Naive B cell (primary cell): Measurements from ENCODE around the gene RAET1E. TPM values are rescaled to one million over a fixed set of nuclear protein-coding genes. Genes with fewer than 3 reads are reported as not detected.
"Not testable (repeated sequence)": the region's sequence is repeated elsewhere in the genome, so short reads cannot be mapped to it uniquely, and the experiment has no call there.

Experiments
- ATAC-seq, 2 donors: fragments of 150-1000 bp; cut with Tn5 transposase; 2 replicates each; pipeline ENCODE4 v1.10.0; 2021; ENCODE audit warnings: low read depth in 2 of 2, mild to moderate bottlenecking in 2 of 2, moderate library complexity in 2 of 2
- DNase-seq: peaks from one replicate; pipeline ENCODE4 v3.0.0; 2022
- H3K27ac Mint-ChIP-seq, 6 donors: one replicate each; pipeline ENCODE4 v1.8.0; 2020 to 2022; ENCODE audit warnings: mild to moderate bottlenecking in 6 of 6, mixed read lengths in 6 of 6, moderate library complexity in 5 of 6, inconsistent platforms in 2 of 6
- H3K27me3 Mint-ChIP-seq, 3 donors: one replicate each; pipeline ENCODE4 v1.8.0; 2021 to 2022; ENCODE audit warnings: mixed read lengths in 3 of 3, mild to moderate bottlenecking in 1 of 3
- H3K36me3 Mint-ChIP-seq, 2 donors: one replicate each; pipeline ENCODE4 v1.8.0; 2020 to 2022; ENCODE audit warnings: mixed read lengths in 2 of 2, inconsistent platforms in 1 of 2, mild to moderate bottlenecking in 1 of 2
- H3K4me1 Mint-ChIP-seq, 3 donors: one replicate each; pipeline ENCODE4 v1.8.0; 2020 to 2022; ENCODE audit warnings: mixed read lengths in 3 of 3, inconsistent platforms in 1 of 3, mild to moderate bottlenecking in 1 of 3, moderate library complexity in 1 of 3
- H3K4me3 Mint-ChIP-seq, 8 donors: one replicate each; pipeline ENCODE4 v1.8.0; 2020 to 2022; ENCODE audit warnings: mild to moderate bottlenecking in 8 of 8, mixed read lengths in 8 of 8, moderate library complexity in 8 of 8, inconsistent platforms in 2 of 8
- H3K9me3 Mint-ChIP-seq, 7 donors: one replicate each; pipeline ENCODE4 v1.8.0; 2020 to 2022; ENCODE audit warnings: mixed read lengths in 7 of 7, mild to moderate bottlenecking in 5 of 7, inconsistent platforms in 2 of 7, moderate library complexity in 1 of 7
- polyA plus RNA-seq, 6 donors: library from polyadenylated mRNA; unstranded; fragments of 300-500 nt; fragmentation: Illumina TruSeq; gene quantifications; one replicate each; pipeline ENCODE4 v1.2.3, GENCODE V29; 2021; ENCODE audit warnings: low read depth in 6 of 6

Gene RAET1E
- polyA plus RNA-seq, 6 donors from 2014 or later, result not detected

GRCh38 chr6:149901444-149902140 lies 3.7 kb upstream of the RAET1E start:
- Mint-ChIP-seq H3K36me3 (peaks cover 0 to under 1% of the 10 kb centered on the region in 2 donors), H3K27me3 (peaks cover 27 to 48% (median 47%) of the 10 kb centered on the region in 3 donors), H3K27ac (no peak overlapping the region), H3K4me3 (no peak overlapping the region), H3K4me1 (no peaks in the 10 kb centered on the region), H3K9me3 (peaks cover 0 to 3% (median 0%) of the 10 kb centered on the region in 7 donors)
- ATAC-seq (no peak), DNase-seq (no peak)

GRCh38 chr6:149900620-149901443 lies 2.9 kb upstream of the RAET1E start:
- H3K27me3 Mint-ChIP-seq, result peaks cover 28 to 50% (median 50%) of the 10 kb centered on the region in 3 donors
- H3K4me3 Mint-ChIP-seq, result peak overlapping the region in 1 of 8 donors; percentile 73
- DNase-seq, result no peak

GRCh38 chr6:149899926-149900619 lies 2.2 kb upstream of the RAET1E start:
- Mint-ChIP-seq H3K9me3 (peaks cover 0 to 3% (median 0%) of the 10 kb centered on the region in 7 donors), H3K27ac (no peak overlapping the region), H3K36me3 (no peaks in the 10 kb centered on the region), H3K4me3 (no peak overlapping the region), H3K4me1 (no peaks in the 10 kb centered on the region), H3K27me3 (peaks cover 31 to 50% (median 50%) of the 10 kb centered on the region in 3 donors)
- no peak for DNase-seq
- ATAC-seq, result no peak

More at GRCh38 chr6:149900620-149901443, 2.9 kb upstream of the RAET1E start:
- ATAC-seq, result no peak
- Mint-ChIP-seq H3K4me1 (no peaks in the 10 kb centered on the region), H3K27ac (no peak overlapping the region), H3K36me3 (no peaks in the 10 kb centered on the region), H3K9me3 (peaks cover 0 to 3% (median 0%) of the 10 kb centered on the region in 7 donors)

- Mint-ChIP-seq H3K36me3 (no peaks in the 10 kb centered on the region), H3K27ac (no peak overlapping the region), H3K4me1 (no peaks in the 10 kb centered on the region), H3K27me3 (peaks cover 35 to 50% (median 49%) of the 10 kb centered on the region in 3 donors), H3K4me3 (no peak overlapping the region), H3K9me3 (no peaks in the 10 kb centered on the region)
- DNase-seq (no peak), ATAC-seq (no peak)
Observed at GRCh38 chr6:149899486-149899885, 1.6 kb upstream of the RAET1E start.

GRCh38 chr6:149898966-149899365 lies 1.1 kb upstream of the RAET1E start:
- no peak overlapping the region for H3K4me3 Mint-ChIP-seq
- ATAC-seq (no peak), DNase-seq (no peak)
- H3K27ac Mint-ChIP-seq, result no peak overlapping the region
- no peaks in the 10 kb centered on the region for H3K36me3 Mint-ChIP-seq
- H3K27me3 Mint-ChIP-seq, result peaks cover 38 to 54% (median 52%) of the 10 kb centered on the region in 3 donors
- no peaks in the 10 kb centered on the region for H3K4me1 Mint-ChIP-seq
- no peaks in the 10 kb centered on the region for H3K9me3 Mint-ChIP-seq

GRCh38 chr6:149897015-149897697 lies 757 bp downstream of the RAET1E start:
- no peak for ATAC-seq
- Mint-ChIP-seq H3K4me1 (no peaks in the 10 kb centered on the region), H3K27me3 (peaks cover 29 to 56% (median 46%) of the 10 kb centered on the region in 3 donors), H3K36me3 (no peaks in the 10 kb centered on the region), H3K27ac (no peak overlapping the region), H3K9me3 (no peaks in the 10 kb centered on the region), H3K4me3 (no peak overlapping the region)
- DNase-seq, result no peak

GRCh38 chr6:149896491-149896890 lies 1.4 kb downstream of the RAET1E start:
- peaks cover 23 to 60% (median 53%) of the 10 kb centered on the region in 3 donors for H3K27me3 Mint-ChIP-seq
- ATAC-seq (no peak), DNase-seq (no peak)
- no peaks in the 10 kb centered on the region for H3K9me3 Mint-ChIP-seq
- H3K27ac Mint-ChIP-seq, result no peak overlapping the region
- H3K36me3 Mint-ChIP-seq, result no peaks in the 10 kb centered on the region
- no peaks in the 10 kb centered on the region for H3K4me1 Mint-ChIP-seq
- H3K4me3 Mint-ChIP-seq, result no peak overlapping the region

GRCh38 chr6:149895833-149896271 lies 2.1 kb downstream of the RAET1E start:
- H3K4me3 Mint-ChIP-seq, result no peak overlapping the region
- H3K27ac Mint-ChIP-seq, result no peak overlapping the region
- ATAC-seq (no peak), DNase-seq (no peak)
- H3K27me3 Mint-ChIP-seq, result peaks cover 22 to 60% (median 59%) of the 10 kb centered on the region in 3 donors
- no peaks in the 10 kb centered on the region for H3K9me3 Mint-ChIP-seq
- H3K4me1 Mint-ChIP-seq, result no peaks in the 10 kb centered on the region
- no peaks in the 10 kb centered on the region for H3K36me3 Mint-ChIP-seq

GRCh38 chr6:149895048-149895590 lies 2.8 kb downstream of the RAET1E start:
- Mint-ChIP-seq H3K9me3 (no peaks in the 10 kb centered on the region), H3K27ac (no peak overlapping the region), H3K27me3 (peaks cover 26 to 64% (median 60%) of the 10 kb centered on the region in 3 donors), H3K4me3 (no peak overlapping the region), H3K4me1 (no peaks in the 10 kb centered on the region), H3K36me3 (no peaks in the 10 kb centered on the region)
- no peak for ATAC-seq
- no peak for DNase-seq

- Mint-ChIP-seq H3K27me3 (peaks cover 27 to 71% (median 57%) of the 10 kb centered on the region in 3 donors), H3K27ac (peak overlapping the region in 1 of 6 donors; percentile 39)
- ATAC-seq, result not testable (repeated sequence)
Observed at GRCh38 chr6:149891864-149892263, 6.0 kb downstream of the RAET1E start.

GRCh38 chr6:149891259-149891658 lies 6.7 kb downstream of the RAET1E start:
- no peak for ATAC-seq
- no peaks in the 10 kb centered on the region for H3K9me3 Mint-ChIP-seq
- H3K27ac Mint-ChIP-seq, result no peak overlapping the region
- no peak for DNase-seq
- no peaks in the 10 kb centered on the region for H3K4me1 Mint-ChIP-seq
- no peak overlapping the region for H3K4me3 Mint-ChIP-seq
- H3K27me3 Mint-ChIP-seq, result peaks cover 27 to 72% (median 54%) of the 10 kb centered on the region in 3 donors
- no peaks in the 10 kb centered on the region for H3K36me3 Mint-ChIP-seq

More at GRCh38 chr6:149891864-149892263, 6.0 kb downstream of the RAET1E start:
- DNase-seq, H3K9me3 Mint-ChIP-seq, H3K4me1 Mint-ChIP-seq, H3K36me3 Mint-ChIP-seq, H3K4me3 Mint-ChIP-seq: not testable (repeated sequence)

GRCh38 chr6:149890629-149891045 lies 7.3 kb downstream of the RAET1E start:
- ATAC-seq, result no peak
- H3K27ac Mint-ChIP-seq, result no peak overlapping the region
- H3K36me3 Mint-ChIP-seq, result no peaks in the 10 kb centered on the region
- H3K4me1 Mint-ChIP-seq, result no peaks in the 10 kb centered on the region
- H3K4me3 Mint-ChIP-seq, result no peak overlapping the region
- H3K27me3 Mint-ChIP-seq, result peaks cover 22 to 66% (median 49%) of the 10 kb centered on the region in 3 donors
- no peak for DNase-seq
- H3K9me3 Mint-ChIP-seq, result no peaks in the 10 kb centered on the region
